IMR-90 (cell line): ENCODE data around the gene CD2AP. TPM values are rescaled to one million over a fixed set of nuclear protein-coding genes. Genes with fewer than 3 reads are reported as not detected.

Experiments used
- ATAC-seq: fragments of 200-7000 bp; cut with Tn5 transposase; 2 replicates; pipeline ENCODE4 v1.9.1; 2020; ENCODE audit warnings: low read depth, mild to moderate bottlenecking, moderate library complexity
- BruUV-seq: library from RNA; stranded (reverse); fragments of 400-500 nt; replicated peaks from 2 replicates; lab custom pipeline; 2021; lab: Mats Ljungman, UMichigan
- CTCF ChIA-PET: fragments of 300-600 bp; formaldehyde crosslinking; extraction: SDS; loops from one replicate; lab custom pipeline; 2021; ENCODE audit warnings: antibody characterized with exemption; lab: Yijun Ruan, JAX
- POLR2A ChIA-PET: fragments of 300-600 bp; sonication (Branson Sonifier 250); formaldehyde crosslinking; loops from one replicate; lab custom pipeline; 2022; ENCODE audit warnings: antibody characterized with exemption; ENCODE audit not compliant: unreplicated experiment; lab: Charles Lee
- DNase-seq: peaks from one replicate; pipeline ENCODE4 v3.0.0; 2013
- H2AFZ ChIP-seq: replicated peaks from 2 replicates; pipeline ENCODE3; 2013; ENCODE audit warnings: low read length, mild to moderate bottlenecking; ENCODE audit not compliant: poor library complexity
- H2AK5ac ChIP-seq: 2 replicates; pipeline ENCODE4 v1.6.1; 2013; ENCODE audit warnings: low read depth, low read length, inconsistent platforms
- H2AK9ac ChIP-seq: replicated peaks from 2 replicates; pipeline ENCODE3; 2013; ENCODE audit warnings: mild to moderate bottlenecking, low read depth, low read length, moderate library complexity; ENCODE audit not compliant: poor library complexity
- H2BK120ac ChIP-seq: 2 replicates; pipeline ENCODE4 v1.6.1; 2013; ENCODE audit warnings: low read depth, low read length, inconsistent platforms
- H2BK15ac ChIP-seq: 3 replicates; pipeline ENCODE4 v1.6.1; 2013; ENCODE audit warnings: low read depth, low read length, inconsistent platforms
- H2BK20ac ChIP-seq: 2 replicates; pipeline ENCODE4 v1.6.1; 2013; ENCODE audit warnings: low read depth, mild to moderate bottlenecking, inconsistent platforms, low read length, moderate library complexity
- H2BK5ac ChIP-seq: 2 replicates; pipeline ENCODE4 v1.6.1; 2013; ENCODE audit warnings: mild to moderate bottlenecking, low read depth, low read length, inconsistent platforms; ENCODE audit not compliant: poor library complexity, severe bottlenecking
- H3K14ac ChIP-seq: replicated peaks from 2 replicates; pipeline ENCODE4 v1.6.1; 2013; ENCODE audit warnings: low read depth, low read length, inconsistent platforms
- H3K18ac ChIP-seq: 2 replicates; pipeline ENCODE4 v1.6.1; 2013; ENCODE audit warnings: low read depth, low read length, control low read depth
- H3K23ac ChIP-seq: 2 replicates; pipeline ENCODE4 v1.6.1; 2013; ENCODE audit warnings: low read depth, low read length, inconsistent platforms
- H3K27ac ChIP-seq: 2 replicates; pipeline ENCODE4 v1.5.1; 2013; ENCODE audit warnings: mild to moderate bottlenecking, control low read depth, low read length; ENCODE audit not compliant: insufficient read depth
- H3K27me3 ChIP-seq: 2 replicates; pipeline ENCODE4 v1.6.1; 2013; ENCODE audit warnings: low read length; ENCODE audit not compliant: control insufficient read depth, insufficient read depth
- H3K36me3 ChIP-seq: 2 replicates; pipeline ENCODE4 v1.6.1; 2013; ENCODE audit warnings: low read length, mixed read lengths; ENCODE audit not compliant: control insufficient read depth, insufficient read depth
- H3K4ac ChIP-seq: 2 replicates; pipeline ENCODE4 v1.6.1; 2013; ENCODE audit warnings: low read depth, low read length, inconsistent platforms
- H3K4me1 ChIP-seq: 2 replicates; pipeline ENCODE4 v1.6.1; 2013; ENCODE audit warnings: low read length, mixed read lengths; ENCODE audit not compliant: control insufficient read depth, insufficient read depth
- H3K4me2 ChIP-seq: 2 replicates; pipeline ENCODE4 v1.6.1; 2013; ENCODE audit warnings: low read depth, mild to moderate bottlenecking, control low read depth, low read length, moderate library complexity
- H3K4me3 ChIP-seq: 2 replicates; pipeline ENCODE4 v1.5.1; 2013; ENCODE audit warnings: low read depth, mild to moderate bottlenecking, control low read depth, low read length, moderate library complexity; ENCODE audit not compliant: insufficient read depth
- H3K56ac ChIP-seq: 2 replicates; pipeline ENCODE4 v1.6.1; 2013; ENCODE audit warnings: low read length, inconsistent platforms; ENCODE audit not compliant: insufficient read depth; ENCODE audit errors: extremely low read depth
- H3K79me1 ChIP-seq, 2 experiments: 2 replicates each; pipeline ENCODE4 v1.6.1; 2013; ENCODE audit warnings: low read length in 2 of 2, inconsistent platforms in 1 of 2, low read depth in 1 of 2
- H3K9ac ChIP-seq: 2 replicates; pipeline ENCODE4 v1.6.1; 2013; ENCODE audit warnings: low read depth, low read length, control low read depth
- H3K9me1 ChIP-seq: 2 replicates; pipeline ENCODE4 v1.6.1; 2013; ENCODE audit warnings: low read length, inconsistent platforms; ENCODE audit not compliant: insufficient read depth
- H3K9me3 ChIP-seq: 2 replicates; pipeline ENCODE4 v1.6.1; 2013; ENCODE audit warnings: low read length; ENCODE audit not compliant: control insufficient read depth, insufficient read depth
- H4K20me1 ChIP-seq: 2 replicates; pipeline ENCODE4 v1.6.1; 2013; ENCODE audit warnings: low read length, inconsistent platforms; ENCODE audit not compliant: insufficient read depth
- H4K5ac ChIP-seq: 2 replicates; pipeline ENCODE4 v1.6.1; 2013; ENCODE audit warnings: mild to moderate bottlenecking, low read depth, low read length, control low read depth
- H4K8ac ChIP-seq, 2 experiments: 2 replicates each; pipeline ENCODE4 v1.6.1; 2013; ENCODE audit warnings: low read depth in 2 of 2, low read length in 2 of 2, control low read depth in 1 of 2, inconsistent platforms in 1 of 2
- H4K91ac ChIP-seq: 2 replicates; pipeline ENCODE4 v1.6.1; 2013; ENCODE audit warnings: low read depth, low read length, inconsistent platforms; ENCODE audit not compliant: insufficient read depth
- BHLHE40 ChIP-seq: fragments of 150-350 bp; IDR thresholded peaks from 2 replicates; pipeline ENCODE4 v1.6.1; 2016; ENCODE audit warnings: mild to moderate bottlenecking, low read depth, low read length
- CEBPB ChIP-seq: IDR thresholded peaks from 2 replicates; pipeline ENCODE4 v1.6.1; 2012; ENCODE audit warnings: low read depth, low read length, improper control_type of control experiment
- MAFK ChIP-seq: IDR thresholded peaks from 2 replicates; pipeline ENCODE4 v1.6.1; 2012; ENCODE audit warnings: low read depth, low read length, improper control_type of control experiment
- MAZ ChIP-seq: IDR thresholded peaks from 2 replicates; pipeline ENCODE4 v1.6.1; 2012; ENCODE audit warnings: low read depth, mild to moderate bottlenecking, low read length, improper control_type of control experiment, moderate library complexity, borderline replicate concordance
- MXI1 ChIP-seq: IDR thresholded peaks from 2 replicates; pipeline ENCODE4 v1.6.1; 2012; ENCODE audit warnings: low read depth, mild to moderate bottlenecking, low read length, moderate library complexity, borderline replicate concordance
- NFE2L2 ChIP-seq: fragments of 150-350 bp; IDR thresholded peaks from 2 replicates; pipeline ENCODE4 v1.6.1; 2016; ENCODE audit warnings: low read depth, mild to moderate bottlenecking, low read length
- POLR2A ChIP-seq: IDR thresholded peaks from 2 replicates; pipeline ENCODE4 v1.6.1; 2012; ENCODE audit warnings: mild to moderate bottlenecking, low read depth, low read length
- RAD21 ChIP-seq: IDR thresholded peaks from 2 replicates; pipeline ENCODE4 v1.6.1; 2012; ENCODE audit warnings: low read length, improper control_type of control experiment
- RCOR1 ChIP-seq: IDR thresholded peaks from 2 replicates; pipeline ENCODE4 v1.6.1; 2012; ENCODE audit warnings: mild to moderate bottlenecking, low read length, improper control_type of control experiment; ENCODE audit not compliant: insufficient replicate concordance
- RFX5 ChIP-seq: IDR thresholded peaks from 2 replicates; pipeline ENCODE4 v1.8.0; 2012; ENCODE audit warnings: low read depth, mild to moderate bottlenecking, low read length, moderate library complexity
- SMC3 ChIP-seq: fragments of 150-350 bp; IDR thresholded peaks from 2 replicates; pipeline ENCODE4 v1.6.1; 2016; ENCODE audit warnings: low read depth, mild to moderate bottlenecking, antibody characterized with exemption, low read length, moderate library complexity
- dilution Hi-C: fragments of 300-500 bp; cut with HindIII; formaldehyde crosslinking; loops from one replicate; pipeline ENCODE4 v1.14.3; 2018; ENCODE audit warnings: low sequenced_read_pairs; ENCODE audit not compliant: unreplicated experiment
- in situ Hi-C: fragments of 300-500 bp; cut with MboI; formaldehyde crosslinking; loops from 3 replicates; pipeline ENCODE4 v1.14.3; 2019; ENCODE audit warnings: low sequenced_read_pairs, inconsistent platforms, mixed read lengths
- intact Hi-C: fragments of 100-400 bp; cut with micrococcal nuclease; formaldehyde crosslinking; loops from 2 replicates; pipeline ENCODE4 v1.10.0; 2022
- polyA plus RNA-seq, 3 experiments: library from polyadenylated mRNA; depleted of rRNA; stranded (reverse); fragments of >200 nt; gene quantifications; 2 replicates each; pipeline ENCODE4 v1.2.3, GENCODE V29; 2012; ENCODE audit warnings: low replicate concordance in 1 of 3
- total RNA-seq: library from RNA; depleted of rRNA; stranded (reverse); fragments of >200 nt; gene quantifications from 2 replicates; pipeline ENCODE4 v1.2.3, GENCODE V29; 2012

CD2AP gene
- total and polyA plus RNA-seq, 2 of the 4 experiments (the other 2 are of a cell fraction), result 5.3 to 7.5 TPM

DNA sequence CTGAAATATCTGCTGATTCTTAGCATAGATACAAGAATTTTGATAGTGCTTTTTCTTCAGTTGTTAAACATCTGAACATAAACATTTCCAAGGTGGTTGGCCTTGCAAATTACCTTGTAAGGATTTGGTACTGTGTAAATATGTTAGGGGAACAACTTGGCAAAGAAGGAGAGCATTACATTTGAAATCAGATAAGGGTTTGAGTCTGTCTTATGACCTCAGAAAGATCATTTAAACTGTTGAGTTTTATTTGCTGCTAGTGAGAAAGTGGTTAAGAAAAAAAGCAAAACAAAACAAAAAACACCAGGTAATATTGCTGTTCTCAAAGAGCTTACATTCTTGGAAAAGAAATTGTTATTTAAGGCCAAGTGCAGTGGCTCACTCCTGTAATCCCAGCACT, 56.5 kb downstream of the CD2AP start:
- no peak overlapping the region for H3K9ac ChIP-seq
- H3K79me1 ChIP-seq, result peaks cover 16% of the 10 kb centered on the region in 2 experiments
- no peak overlapping the region for H3K23ac ChIP-seq
- no peak overlapping the region for H4K5ac ChIP-seq
- ChIA-PET CTCF (no interaction called here), POLR2A (no interaction called here)
- no peaks in the 10 kb centered on the region; the same call in 1 of the 2 replicates for H3K9me1 ChIP-seq
- H2BK15ac ChIP-seq, result no peak overlapping the region
- H2AFZ ChIP-seq, result no peak overlapping the region
- H2AK5ac ChIP-seq, result no peak overlapping the region
- no peaks in the 10 kb centered on the region for H3K4me1 ChIP-seq
- H3K18ac ChIP-seq, result no peak overlapping the region
- DNase-seq (no peak), ATAC-seq (no peak)
- no peak overlapping the region for H3K27ac ChIP-seq
- peaks cover 8% of the 10 kb centered on the region; the same call in 1 of the 2 replicates for H3K36me3 ChIP-seq
- H3K4ac ChIP-seq, result no peak overlapping the region
- intact Hi-C loops, result no loop called here
- no peak overlapping the region for H2AK9ac ChIP-seq
- dilution Hi-C loops, result no loop called here
- H4K91ac ChIP-seq, result no peak overlapping the region
- TF ChIP-seq NFE2L2 (no peak), SMC3 (no peak), MAZ (no peak), RCOR1 (no peak), MAFK (no peak), MXI1 (no peak), POLR2A (no peak), BHLHE40 (no peak), RAD21 (no peak), CEBPB (no peak), RFX5 (no peak)
- no peak overlapping the region for H3K4me3 ChIP-seq
- no peak overlapping the region for H2BK20ac ChIP-seq
- H3K14ac ChIP-seq, result no peak overlapping the region
- no peaks in the 10 kb centered on the region; the same call in 1 of the 2 replicates for H4K20me1 ChIP-seq
- in situ Hi-C loops, result no loop called here
- no peak overlapping the region for H2BK120ac ChIP-seq
- no peak overlapping the region for H4K8ac ChIP-seq
- no peaks in the 10 kb centered on the region for H3K9me3 ChIP-seq
- BruUV-seq, result no TSS peak
- H3K56ac ChIP-seq, result no peak overlapping the region
- no peak overlapping the region for H3K4me2 ChIP-seq
- no peaks in the 10 kb centered on the region for H3K27me3 ChIP-seq
- H2BK5ac ChIP-seq, result no peak overlapping the region
